Measurements from ENCODE around the gene PHLPP1. TPM values are rescaled to one million over a fixed set of nuclear protein-coding genes. Genes with fewer than 3 reads are reported as not detected.
"Not testable (repeated sequence)": the region's sequence is repeated elsewhere in the genome, so short reads cannot be mapped to it uniquely, and the experiment has no call there.

PHLPP1 gene
- total RNA-seq, 1 experiment from 2014 or later, result 14.7 TPM

DNA sequence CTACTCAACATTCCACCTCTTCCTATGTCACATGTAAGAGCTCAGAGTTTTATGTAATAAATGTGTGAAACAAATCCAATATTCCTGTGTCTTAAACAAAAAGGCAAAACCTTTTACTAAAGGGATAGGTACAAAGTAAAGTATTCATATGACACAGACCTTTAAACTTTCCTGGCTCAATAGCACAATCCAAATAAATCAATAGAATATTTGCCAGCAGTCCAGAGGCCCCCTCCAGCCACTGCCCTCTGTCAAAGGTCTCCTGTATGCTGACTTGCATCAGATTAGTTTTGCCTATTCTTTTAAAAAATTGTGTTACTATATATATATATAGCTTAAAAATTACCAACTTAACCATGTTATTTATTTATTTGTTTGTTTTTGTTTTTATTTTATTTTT lies 17.7 kb upstream of the PHLPP1 start (continued):
- TF ChIP-seq, protein P1, sequence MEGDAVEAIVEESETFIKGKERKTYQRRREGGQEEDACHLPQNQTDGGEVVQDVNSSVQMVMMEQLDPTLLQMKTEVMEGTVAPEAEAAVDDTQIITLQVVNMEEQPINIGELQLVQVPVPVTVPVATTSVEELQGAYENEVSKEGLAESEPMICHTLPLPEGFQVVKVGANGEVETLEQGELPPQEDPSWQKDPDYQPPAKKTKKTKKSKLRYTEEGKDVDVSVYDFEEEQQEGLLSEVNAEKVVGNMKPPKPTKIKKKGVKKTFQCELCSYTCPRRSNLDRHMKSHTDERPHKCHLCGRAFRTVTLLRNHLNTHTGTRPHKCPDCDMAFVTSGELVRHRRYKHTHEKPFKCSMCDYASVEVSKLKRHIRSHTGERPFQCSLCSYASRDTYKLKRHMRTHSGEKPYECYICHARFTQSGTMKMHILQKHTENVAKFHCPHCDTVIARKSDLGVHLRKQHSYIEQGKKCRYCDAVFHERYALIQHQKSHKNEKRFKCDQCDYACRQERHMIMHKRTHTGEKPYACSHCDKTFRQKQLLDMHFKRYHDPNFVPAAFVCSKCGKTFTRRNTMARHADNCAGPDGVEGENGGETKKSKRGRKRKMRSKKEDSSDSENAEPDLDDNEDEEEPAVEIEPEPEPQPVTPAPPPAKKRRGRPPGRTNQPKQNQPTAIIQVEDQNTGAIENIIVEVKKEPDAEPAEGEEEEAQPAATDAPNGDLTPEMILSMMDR (IDR thresholded peaks at IDR 0.05 in 2 of 3, conservative IDR thresholded peaks at IDR 0.05 in 1 of 3; ENCODE audit: borderline replicate concordance in 1 of 3, insufficient read depth in 1 of 3, low read depth in 2 of 3, low read length in 2 of 3), result no peak
- TF ChIP-seq SRF (IDR thresholded peaks at IDR 0.05; ENCODE audit: low read depth) (no peak), TCF7L2 (IDR thresholded peaks at IDR 0.05; ENCODE audit: borderline replicate concordance, extremely low read depth, insufficient read depth, insufficient read length) (no peak), FOSL1 (IDR thresholded peaks at IDR 0.05; ENCODE audit: low read depth) (no peak)

DNA sequence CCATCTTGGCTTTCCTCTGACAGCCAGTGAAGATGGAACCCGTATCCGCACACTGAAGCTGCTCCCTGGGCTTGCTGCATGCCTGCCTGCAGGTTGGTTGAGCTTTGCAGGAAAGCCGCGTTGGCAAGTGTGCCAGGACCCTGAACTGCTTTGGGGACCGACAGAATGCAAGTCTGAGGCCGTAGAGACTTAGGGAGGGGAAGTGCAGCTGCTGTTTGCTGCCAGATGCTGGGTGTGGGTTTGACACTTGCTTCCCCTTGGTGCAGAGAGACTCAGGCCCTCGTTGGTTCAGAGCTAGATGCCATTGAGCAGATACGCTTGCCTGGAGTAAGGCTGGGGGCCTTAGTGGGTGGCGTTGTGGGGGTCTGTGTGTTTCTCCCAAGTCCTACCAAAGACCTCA lies 13.1 kb upstream of the PHLPP1 start:
- Histone ChIP-seq H3K27ac (ENCODE audit: low read depth, low read length) (no peak overlapping the region), H3K9me3 (ENCODE audit: control insufficient read depth in 1 of 2, insufficient read depth in 1 of 2, low read depth in 1 of 2, low read length in 2 of 2) (no peaks in the 10 kb centered on the region), H3K9me2 (ENCODE audit: insufficient read depth) (no peaks in the 10 kb centered on the region), H3K4me1 (ENCODE audit: control insufficient read depth in 1 of 2, insufficient read depth in 2 of 2, low read length in 2 of 2) (no peaks in the 10 kb centered on the region), H3K27me3 (ENCODE audit: insufficient read depth, low read length) (no peaks in the 10 kb centered on the region), H3K79me2 (ENCODE audit: insufficient read depth, low read length) (no peaks in the 10 kb centered on the region), H3K9ac (ENCODE audit: low read length) (no peak overlapping the region), H3K36me3 (ENCODE audit: control insufficient read depth in 1 of 2, insufficient read depth in 2 of 2, low read length in 2 of 2) (no peaks in the 10 kb centered on the region), H3K4me2 (ENCODE audit: low read length) (no peak overlapping the region), H4K20me1 (ENCODE audit: insufficient read depth) (no peaks in the 10 kb centered on the region), H2AFZ (ENCODE audit: low read depth, low read length, poor library complexity, severe bottlenecking) (no peak overlapping the region), H3K4me3 (replicated peaks in 1 of 2; ENCODE audit: low read depth in 1 of 2, low read length in 2 of 2) (no peak overlapping the region)
- ATAC-seq (no peak), DNase-seq (ENCODE audit: low read depth, low spot score) (no peak)
- no peak for TF ChIP-seq SP1 (IDR thresholded peaks at IDR 0.05; ENCODE audit: low read depth)
- TF ChIP-seq, protein P2, sequence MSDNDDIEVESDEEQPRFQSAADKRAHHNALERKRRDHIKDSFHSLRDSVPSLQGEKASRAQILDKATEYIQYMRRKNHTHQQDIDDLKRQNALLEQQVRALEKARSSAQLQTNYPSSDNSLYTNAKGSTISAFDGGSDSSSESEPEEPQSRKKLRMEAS (IDR thresholded peaks at IDR 0.05), result no peak
- TF ChIP-seq RAD21 (IDR thresholded peaks at IDR 0.05; ENCODE audit: low read depth), result no peak
- TF ChIP-seq CBX3 (IDR thresholded peaks at IDR 0.05; ENCODE audit: low read depth), result no peak
- no peak for TF ChIP-seq EGR1 (IDR thresholded peaks at IDR 0.05; ENCODE audit: low read depth)
- TF ChIP-seq, protein P3, sequence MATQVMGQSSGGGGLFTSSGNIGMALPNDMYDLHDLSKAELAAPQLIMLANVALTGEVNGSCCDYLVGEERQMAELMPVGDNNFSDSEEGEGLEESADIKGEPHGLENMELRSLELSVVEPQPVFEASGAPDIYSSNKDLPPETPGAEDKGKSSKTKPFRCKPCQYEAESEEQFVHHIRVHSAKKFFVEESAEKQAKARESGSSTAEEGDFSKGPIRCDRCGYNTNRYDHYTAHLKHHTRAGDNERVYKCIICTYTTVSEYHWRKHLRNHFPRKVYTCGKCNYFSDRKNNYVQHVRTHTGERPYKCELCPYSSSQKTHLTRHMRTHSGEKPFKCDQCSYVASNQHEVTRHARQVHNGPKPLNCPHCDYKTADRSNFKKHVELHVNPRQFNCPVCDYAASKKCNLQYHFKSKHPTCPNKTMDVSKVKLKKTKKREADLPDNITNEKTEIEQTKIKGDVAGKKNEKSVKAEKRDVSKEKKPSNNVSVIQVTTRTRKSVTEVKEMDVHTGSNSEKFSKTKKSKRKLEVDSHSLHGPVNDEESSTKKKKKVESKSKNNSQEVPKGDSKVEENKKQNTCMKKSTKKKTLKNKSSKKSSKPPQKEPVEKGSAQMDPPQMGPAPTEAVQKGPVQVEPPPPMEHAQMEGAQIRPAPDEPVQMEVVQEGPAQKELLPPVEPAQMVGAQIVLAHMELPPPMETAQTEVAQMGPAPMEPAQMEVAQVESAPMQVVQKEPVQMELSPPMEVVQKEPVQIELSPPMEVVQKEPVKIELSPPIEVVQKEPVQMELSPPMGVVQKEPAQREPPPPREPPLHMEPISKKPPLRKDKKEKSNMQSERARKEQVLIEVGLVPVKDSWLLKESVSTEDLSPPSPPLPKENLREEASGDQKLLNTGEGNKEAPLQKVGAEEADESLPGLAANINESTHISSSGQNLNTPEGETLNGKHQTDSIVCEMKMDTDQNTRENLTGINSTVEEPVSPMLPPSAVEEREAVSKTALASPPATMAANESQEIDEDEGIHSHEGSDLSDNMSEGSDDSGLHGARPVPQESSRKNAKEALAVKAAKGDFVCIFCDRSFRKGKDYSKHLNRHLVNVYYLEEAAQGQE (IDR thresholded peaks at IDR 0.05; ENCODE audit: low read depth), result no peak
- no peak for TF ChIP-seq JUND (IDR thresholded peaks at IDR 0.05)
- TF ChIP-seq POLR2AphosphoS5 (IDR thresholded peaks at IDR 0.05; ENCODE audit: low read depth, low read length), result no peak
- no peak for TF ChIP-seq ZNF274 (IDR thresholded peaks at IDR 0.05; ENCODE audit: low read depth, low read length)
- no peak for TF ChIP-seq ZFX (IDR thresholded peaks at IDR 0.05)
- no peak for TF ChIP-seq YY1 (IDR thresholded peaks at IDR 0.05; ENCODE audit: extremely low read depth, insufficient replicate concordance, low read depth, low read length)
- ChIA-PET POLR2A (no interaction called here), RAD21 (ENCODE audit: low non-redundant PET in 1 of 2, low total read pairs in 2 of 2, uncharacterized antibody in 2 of 2, unreplicated experiment in 2 of 2) (no interaction called here), CTCF (interaction anchor here (2.4 kb wide), 1 partner anchor 13 kb away, joined by 8 read pairs; the partner anchor contains the start of gene PHLPP1)
- no TSS peak for BruUV-seq (replicated peaks)
- intact Hi-C loops (cut with micrococcal nuclease), result no loop called here

DNA sequence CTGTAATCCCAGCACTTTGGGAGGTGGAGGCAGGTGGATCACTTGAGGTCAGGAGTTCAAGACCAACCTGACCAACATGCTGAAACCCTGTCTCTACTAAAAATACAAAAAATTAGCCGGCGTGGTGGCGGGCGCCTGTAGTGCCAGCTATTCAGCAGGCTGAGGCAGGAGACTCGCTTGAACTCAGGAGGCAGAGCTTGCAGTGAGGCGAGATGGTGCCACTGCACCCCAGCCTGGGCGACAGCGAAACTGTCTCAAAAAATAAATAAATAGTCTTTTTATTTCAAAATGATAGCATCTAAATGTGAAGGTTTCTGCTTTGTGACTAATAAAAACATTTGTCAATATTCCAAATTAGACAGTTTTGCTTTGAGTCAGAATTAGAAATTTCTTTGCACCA lies 8.5 kb upstream of the PHLPP1 start:
- H3K4me1 ChIP-seq (ENCODE audit: control insufficient read depth in 1 of 2, insufficient read depth in 2 of 2, low read length in 2 of 2); BruUV-seq (replicated peaks); H3K9ac ChIP-seq (ENCODE audit: low read length); H3K27ac ChIP-seq (ENCODE audit: low read depth, low read length); RAD21 ChIA-PET (ENCODE audit: low non-redundant PET in 1 of 2, low total read pairs in 2 of 2, uncharacterized antibody in 2 of 2, unreplicated experiment in 2 of 2); ATAC-seq; H3K27me3 ChIP-seq (ENCODE audit: insufficient read depth, low read length); H3K4me2 ChIP-seq (ENCODE audit: low read length); H3K9me3 ChIP-seq (ENCODE audit: control insufficient read depth in 1 of 2, insufficient read depth in 1 of 2, low read depth in 1 of 2, low read length in 2 of 2); DNase-seq (ENCODE audit: low read depth, low spot score); H3K36me3 ChIP-seq (ENCODE audit: control insufficient read depth in 1 of 2, insufficient read depth in 2 of 2, low read length in 2 of 2); H3K9me2 ChIP-seq (ENCODE audit: insufficient read depth); H3K79me2 ChIP-seq (ENCODE audit: insufficient read depth, low read length); H3K4me3 ChIP-seq (replicated peaks in 1 of 2; ENCODE audit: low read depth in 1 of 2, low read length in 2 of 2); H4K20me1 ChIP-seq (ENCODE audit: insufficient read depth); H2AFZ ChIP-seq (ENCODE audit: low read depth, low read length, poor library complexity, severe bottlenecking); intact Hi-C loops (cut with micrococcal nuclease); POLR2A ChIA-PET: not testable (repeated sequence)
- CTCF ChIA-PET, result interaction anchor here (0.6 to 1.6 kb wide), 3 partner anchors 76 to 276 kb away, joined by 4 to 5 read pairs (median 4); no protein-coding TSS in a partner anchor

Data from HCT116 (cell line).